Neural progenitor cell (in vitro differentiated cells): ENCODE results near the gene TLE4. TPM values are rescaled to one million over a fixed set of nuclear protein-coding genes. Genes with fewer than 3 reads are reported as not detected.

Source experiments
- DNase-seq: peaks from one replicate; pipeline ENCODE4 v3.0.0-alpha.2; 2016; ENCODE audit warnings: low spot score
- H2AFZ ChIP-seq: fragments of 200-600 bp; sonication (generic); replicated peaks from 2 replicates; pipeline ENCODE4 v1.6.1; 2016; ENCODE audit warnings: antibody characterized with exemption
- H3F3A ChIP-seq: fragments of 200-600 bp; sonication (generic); 2 replicates; pipeline ENCODE4 v1.6.1; 2016; ENCODE audit warnings: antibody characterized with exemption, low read depth
- H3K27ac ChIP-seq: fragments of 200-600 bp; sonication (generic); 2 replicates; pipeline ENCODE4 v1.5.1; 2016; ENCODE audit warnings: mild to moderate bottlenecking
- H3K27me3 ChIP-seq: fragments of 200-600 bp; sonication (generic); 2 replicates; pipeline ENCODE4 v1.6.1; 2016; ENCODE audit warnings: mild to moderate bottlenecking, moderate library complexity
- H3K36me3 ChIP-seq: fragments of 200-600 bp; sonication (generic); 2 replicates; pipeline ENCODE4 v1.5.1; 2016
- H3K4me1 ChIP-seq: fragments of 200-600 bp; sonication (generic); 2 replicates; pipeline ENCODE4 v1.6.1; 2016; ENCODE audit warnings: mixed run types
- H3K4me2 ChIP-seq: fragments of 200-600 bp; sonication (generic); 2 replicates; pipeline ENCODE4 v1.6.1; 2016
- H3K4me3 ChIP-seq: fragments of 200-600 bp; sonication (generic); 2 replicates; pipeline ENCODE4 v1.5.1; 2016
- H3K79me2 ChIP-seq: fragments of 200-600 bp; sonication (generic); 2 replicates; pipeline ENCODE4 v1.6.1; 2016; ENCODE audit warnings: low read depth
- H3K9ac ChIP-seq: fragments of 200-600 bp; sonication (generic); 2 replicates; pipeline ENCODE4 v1.6.1; 2016
- H3K9me3 ChIP-seq: fragments of 200-600 bp; sonication (generic); 2 replicates; pipeline ENCODE4 v1.5.1; 2016; ENCODE audit warnings: low read depth
- H4K20me1 ChIP-seq: fragments of 200-600 bp; sonication (generic); 2 replicates; pipeline ENCODE4 v1.6.1; 2016; ENCODE audit warnings: low read depth
- H3K27ac Mint-ChIP-seq: 3 replicates; pipeline ENCODE4 v1.8.0; 2021; ENCODE audit warnings: mixed read lengths
- H3K27me3 Mint-ChIP-seq: 2 replicates; pipeline ENCODE4 v1.8.0; 2022; ENCODE audit warnings: low read depth, mild to moderate bottlenecking, inconsistent platforms, moderate library complexity, mixed read lengths; ENCODE audit not compliant: insufficient read depth
- H3K36me3 Mint-ChIP-seq: 3 replicates; pipeline ENCODE4 v1.8.0; 2021; ENCODE audit warnings: mixed read lengths
- H3K4me1 Mint-ChIP-seq: 3 replicates; pipeline ENCODE4 v1.8.0; 2021; ENCODE audit warnings: mixed read lengths
- H3K4me3 Mint-ChIP-seq: 3 replicates; pipeline ENCODE4 v1.8.0; 2021; ENCODE audit warnings: mild to moderate bottlenecking, moderate library complexity, mixed read lengths
- H3K9me3 Mint-ChIP-seq: 3 replicates; pipeline ENCODE4 v1.8.0; 2020; ENCODE audit warnings: mixed read lengths
- CTCF ChIP-seq: fragments of 200-600 bp; sonication (generic); IDR thresholded peaks from 2 replicates; pipeline ENCODE4 v1.5.1; 2017; ENCODE audit warnings: antibody characterized with exemption, mild to moderate bottlenecking
- EZH2 ChIP-seq: fragments of 200-600 bp; sonication (generic); IDR thresholded peaks from 2 replicates; pipeline ENCODE4 v1.6.1; 2017; ENCODE audit warnings: antibody characterized with exemption, mild to moderate bottlenecking, moderate library complexity
- EZH2phosphoT487 ChIP-seq: fragments of 200-600 bp; sonication (generic); IDR thresholded peaks from 2 replicates; pipeline ENCODE4 v1.6.1; 2017; ENCODE audit warnings: antibody characterized with exemption
- total RNA-seq: library from RNA; depleted of rRNA; stranded (reverse); fragments of >200 nt; gene quantifications from 2 replicates; pipeline ENCODE4 v1.2.3, GENCODE V29; 2015; ENCODE audit warnings: low replicate concordance

Gene TLE4
- total RNA-seq, 1 donor from 2014 or later, result 265 TPM

- Mint-ChIP-seq H3K27me3 (no peaks in the 10 kb centered on the region), H3K4me1 (peaks cover 44% of the 10 kb centered on the region), H3K36me3 (peaks cover 49% of the 10 kb centered on the region), H3K4me3 (no peak overlapping the region), H3K27ac (no peak overlapping the region), H3K9me3 (peaks cover 2% of the 10 kb centered on the region)
- Histone ChIP-seq H3K79me2 (peaks cover 90% of the 10 kb centered on the region), H4K20me1 (peaks cover 80% of the 10 kb centered on the region), H3K4me1 (peaks cover 33% of the 10 kb centered on the region), H3F3A (peaks cover 2% of the 10 kb centered on the region), H3K4me3 (no peak overlapping the region), H3K36me3 (no peaks in the 10 kb centered on the region), H3K27me3 (no peaks in the 10 kb centered on the region), H2AFZ (no peak overlapping the region), H3K27ac (no peak overlapping the region), H3K9me3 (no peaks in the 10 kb centered on the region), H3K4me2 (no peak overlapping the region), H3K9ac (no peak overlapping the region)
- no peak for TF ChIP-seq EZH2
- no peak for TF ChIP-seq CTCF
- TF ChIP-seq EZH2phosphoT487, result no peak
- no peak for DNase-seq
Measured at GRCh38 chr9:79684059-79684458, 112.3 kb downstream of the TLE4 start.

GRCh38 chr9:79684711-79685575, 113.2 kb downstream of the TLE4 start:
- no peak overlapping the region for H3K27ac Mint-ChIP-seq
- H3K36me3 Mint-ChIP-seq, result peaks cover 51% of the 10 kb centered on the region
- Histone ChIP-seq H3K4me1 (peaks cover 42% of the 10 kb centered on the region), H3K79me2 (peaks cover 99% of the 10 kb centered on the region), H2AFZ (no peak overlapping the region), H4K20me1 (peaks cover 89% of the 10 kb centered on the region), H3K4me3 (no peak overlapping the region), H3K27me3 (no peaks in the 10 kb centered on the region), H3K9me3 (no peaks in the 10 kb centered on the region), H3K36me3 (no peaks in the 10 kb centered on the region), H3K4me2 (no peak overlapping the region), H3K27ac (no peak overlapping the region), H3K9ac (no peak overlapping the region), H3F3A (peaks cover 11% of the 10 kb centered on the region)
- TF ChIP-seq EZH2 (no peak), CTCF (no peak), EZH2phosphoT487 (no peak)
- H3K4me3 Mint-ChIP-seq, result no peak overlapping the region
- peaks cover under 1% of the 10 kb centered on the region for H3K27me3 Mint-ChIP-seq
- peaks cover 2% of the 10 kb centered on the region for H3K9me3 Mint-ChIP-seq
- DNase-seq, result no peak
- peaks cover 48% of the 10 kb centered on the region for H3K4me1 Mint-ChIP-seq

GRCh38 chr9:79685577-79685976, 113.8 kb downstream of the TLE4 start:
- H3K4me3 ChIP-seq, result no peak overlapping the region
- Mint-ChIP-seq H3K27me3 (peaks cover 2% of the 10 kb centered on the region), H3K9me3 (peaks cover 2% of the 10 kb centered on the region), H3K27ac (no peak overlapping the region), H3K4me1 (peaks cover 54% of the 10 kb centered on the region), H3K4me3 (no peak overlapping the region), H3K36me3 (peaks cover 51% of the 10 kb centered on the region)
- H4K20me1 ChIP-seq, result peaks cover 95% of the 10 kb centered on the region
- TF ChIP-seq CTCF (no peak), EZH2 (no peak), EZH2phosphoT487 (no peak)
- H2AFZ ChIP-seq, result no peak overlapping the region
- no peak overlapping the region for H3K9ac ChIP-seq
- DNase-seq, result no peak
- H3K27me3 ChIP-seq, result no peaks in the 10 kb centered on the region
- H3K4me1 ChIP-seq, result peaks cover 48% of the 10 kb centered on the region
- H3K27ac ChIP-seq, result no peak overlapping the region
- H3K36me3 ChIP-seq, result no peaks in the 10 kb centered on the region
- H3F3A ChIP-seq, result peaks cover 16% of the 10 kb centered on the region
- no peak overlapping the region for H3K4me2 ChIP-seq
- H3K9me3 ChIP-seq, result no peaks in the 10 kb centered on the region
- peaks cover 100% of the 10 kb centered on the region for H3K79me2 ChIP-seq
